Measurements from ENCODE around the gene TRIO.

GRCh38 chr5:14407746-14408175, 264.6 kb downstream of the TRIO start:
- no peak for TF ChIP-seq POLR2AphosphoS5 (IDR thresholded peaks at IDR 0.05; ENCODE audit: low read depth, low read length)
- TF ChIP-seq TAF1 (IDR thresholded peaks at IDR 0.05; ENCODE audit: borderline replicate concordance, insufficient read depth, low read length), result no peak

Data from PFSK-1 (cell line).